Memory B cell (primary cell): Measurements from ENCODE around the gene SPRED2.
A peak's percentile ranks its signal among the peaks of the same experiment; 100 is the strongest.

ENCODE experiments used
- ATAC-seq: fragments of 150-1000 bp; cut with Tn5 transposase; 2 replicates; pipeline ENCODE4 v1.10.0; 2021; ENCODE audit warnings: low read depth, mild to moderate bottlenecking, moderate library complexity
- DNase-seq, 2 donors: peaks; one replicate each; pipeline ENCODE4 v3.0.0; 2022; ENCODE audit warnings: low spot score in 2 of 2
- H3K27ac Mint-ChIP-seq: one replicate; pipeline ENCODE4 v1.8.0; 2022; ENCODE audit warnings: mild to moderate bottlenecking, moderate library complexity, mixed read lengths
- H3K27me3 Mint-ChIP-seq: one replicate; pipeline ENCODE4 v1.8.0; 2022; ENCODE audit warnings: mixed read lengths
- H3K36me3 Mint-ChIP-seq: one replicate; pipeline ENCODE4 v1.8.0; 2022; ENCODE audit warnings: mild to moderate bottlenecking, mixed read lengths
- H3K4me1 Mint-ChIP-seq: one replicate; pipeline ENCODE4 v1.8.0; 2022; ENCODE audit warnings: mixed read lengths
- H3K4me3 Mint-ChIP-seq: one replicate; pipeline ENCODE4 v1.8.0; 2022; ENCODE audit warnings: mild to moderate bottlenecking, moderate library complexity, mixed read lengths
- H3K9me3 Mint-ChIP-seq: one replicate; pipeline ENCODE4 v1.8.0; 2022; ENCODE audit warnings: mixed read lengths

The SPRED2 gene

GRCh38 chr2:65393046-65393445, 39.4 kb downstream of the SPRED2 start:
- Mint-ChIP-seq H3K27ac (no peak overlapping the region), H3K9me3 (no peaks in the 10 kb centered on the region), H3K4me3 (no peak overlapping the region), H3K4me1 (peaks cover 24% of the 10 kb centered on the region), H3K36me3 (no peaks in the 10 kb centered on the region), H3K27me3 (peaks cover 20% of the 10 kb centered on the region)
- ATAC-seq: no peak
- no peak for DNase-seq

GRCh38 chr2:65392609-65393008, 39.8 kb downstream of the SPRED2 start:
- ATAC-seq: no peak
- no peak overlapping the region for H3K27ac Mint-ChIP-seq
- H3K9me3 Mint-ChIP-seq: no peaks in the 10 kb centered on the region
- peaks cover 24% of the 10 kb centered on the region for H3K4me1 Mint-ChIP-seq
- no peak for DNase-seq
- peaks cover 20% of the 10 kb centered on the region for H3K27me3 Mint-ChIP-seq
- H3K4me3 Mint-ChIP-seq: no peak overlapping the region
- H3K36me3 Mint-ChIP-seq: no peaks in the 10 kb centered on the region

DNA sequence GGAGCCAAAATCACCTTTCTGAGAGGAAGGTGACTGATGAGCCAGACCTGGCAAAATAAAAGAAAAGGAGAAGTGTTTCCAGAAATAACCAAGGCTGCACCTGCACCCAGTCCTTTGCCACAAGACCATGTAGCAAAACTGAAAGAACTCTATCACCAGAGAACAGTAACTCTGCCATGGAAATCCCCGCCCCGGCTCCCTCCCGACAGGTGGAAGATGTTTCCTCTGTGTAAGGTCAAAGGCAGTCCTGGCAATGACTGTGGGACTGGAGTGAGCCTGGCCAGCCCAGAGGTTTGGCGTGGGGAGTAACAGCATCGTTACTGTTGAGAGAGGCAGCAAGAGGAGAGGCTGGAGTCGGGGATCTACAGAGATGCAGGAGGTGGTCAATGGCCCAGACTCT, 42.3 kb downstream of the SPRED2 start:
- peak; percentile 42 to 55 for DNase-seq
- peak overlapping the region; percentile 71 for H3K4me3 Mint-ChIP-seq
- ATAC-seq: peak; percentile 96
- H3K4me1 Mint-ChIP-seq: peaks cover 22% of the 10 kb centered on the region
- H3K9me3 Mint-ChIP-seq: peaks cover 3% of the 10 kb centered on the region
- H3K36me3 Mint-ChIP-seq: peaks cover 2% of the 10 kb centered on the region
- peak overlapping the region; percentile 15 for H3K27ac Mint-ChIP-seq
- peaks cover 18% of the 10 kb centered on the region for H3K27me3 Mint-ChIP-seq

- H3K9me3 Mint-ChIP-seq: peaks cover 3% of the 10 kb centered on the region
- H3K36me3 Mint-ChIP-seq: peaks cover 2% of the 10 kb centered on the region
- H3K4me3 Mint-ChIP-seq: no peak overlapping the region
- peaks cover 23% of the 10 kb centered on the region for H3K4me1 Mint-ChIP-seq
- H3K27me3 Mint-ChIP-seq: peaks cover 16% of the 10 kb centered on the region
- DNase-seq (no peak), ATAC-seq (no peak)
- no peak overlapping the region for H3K27ac Mint-ChIP-seq
These were observed 42.9 kb downstream of the SPRED2 start for GRCh38 chr2:65389476-65389875.

DNA sequence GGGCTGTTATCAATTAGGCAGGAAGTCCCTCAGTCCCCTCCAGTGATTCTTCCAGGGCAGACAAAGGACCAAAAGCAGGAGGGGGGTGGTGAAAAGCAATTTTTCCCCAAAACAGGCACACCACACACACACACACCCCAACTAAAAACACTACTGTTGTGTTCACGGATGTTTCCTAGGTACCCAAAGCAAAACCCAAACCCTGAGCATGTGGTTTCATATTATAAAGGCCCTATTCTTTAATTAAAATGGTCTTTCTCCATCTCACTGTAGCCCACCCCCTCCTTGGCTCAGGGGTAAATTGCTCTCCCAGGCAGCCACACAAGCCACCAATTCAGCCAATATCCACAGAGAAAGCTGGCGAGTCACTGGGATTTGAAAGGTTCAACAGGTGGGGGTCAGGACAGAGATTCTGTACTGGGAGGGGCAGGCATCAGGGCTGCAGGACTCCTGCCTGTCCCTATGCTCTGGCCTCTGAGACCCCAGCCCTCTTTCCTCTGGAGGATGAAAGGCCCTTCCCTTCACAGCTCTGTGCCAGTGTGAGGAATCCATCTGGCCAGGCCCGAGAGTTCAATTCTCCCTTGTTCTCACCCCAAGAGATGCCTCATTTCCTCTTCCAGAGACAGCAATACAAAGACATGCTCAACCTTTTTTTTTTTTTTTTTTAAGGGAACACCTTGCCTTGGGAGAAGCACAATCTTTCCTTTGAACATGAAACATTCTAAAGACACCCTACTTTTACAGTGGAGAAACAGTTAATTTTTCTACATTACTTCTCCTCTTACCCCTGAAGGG, 43.6 kb downstream of the SPRED2 start:
- ATAC-seq (no peak), DNase-seq (no peak)
- H3K9me3 Mint-ChIP-seq: peaks cover 3% of the 10 kb centered on the region
- H3K4me1 Mint-ChIP-seq: peaks cover 20% of the 10 kb centered on the region
- H3K36me3 Mint-ChIP-seq: peaks cover 2% of the 10 kb centered on the region
- no peak overlapping the region for H3K4me3 Mint-ChIP-seq
- no peak overlapping the region for H3K27ac Mint-ChIP-seq
- peaks cover 17% of the 10 kb centered on the region for H3K27me3 Mint-ChIP-seq

DNA sequence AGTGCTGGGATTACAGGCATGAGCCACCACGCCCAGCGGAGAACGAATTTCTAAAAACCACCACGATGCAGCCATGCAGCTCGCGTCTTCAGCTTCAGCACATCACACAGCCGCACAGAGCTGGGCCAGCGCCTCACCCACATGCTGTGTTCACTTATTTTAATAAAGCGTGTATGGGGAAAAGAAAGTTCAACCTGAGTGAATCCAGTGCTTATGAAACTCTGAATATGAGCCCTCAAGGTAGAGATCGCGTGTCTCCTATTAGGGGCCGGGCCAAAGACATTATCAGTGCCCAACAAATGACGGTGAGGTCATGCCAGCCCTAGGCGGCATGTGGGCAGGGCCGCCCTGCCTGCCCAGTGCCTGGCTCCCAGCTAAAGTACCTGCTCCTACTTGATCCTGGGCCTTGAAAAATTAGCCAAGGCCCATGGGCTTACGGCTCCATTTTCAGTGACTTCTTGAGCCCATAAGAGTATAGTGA, 44.3 kb downstream of the SPRED2 start:
- no peak overlapping the region for H3K4me3 Mint-ChIP-seq
- H3K4me1 Mint-ChIP-seq: peaks cover 24% of the 10 kb centered on the region
- peaks cover 17% of the 10 kb centered on the region for H3K27me3 Mint-ChIP-seq
- H3K36me3 Mint-ChIP-seq: peaks cover 2% of the 10 kb centered on the region
- DNase-seq (no peak), ATAC-seq (no peak)
- no peak overlapping the region for H3K27ac Mint-ChIP-seq
- peaks cover 3% of the 10 kb centered on the region for H3K9me3 Mint-ChIP-seq

DNA sequence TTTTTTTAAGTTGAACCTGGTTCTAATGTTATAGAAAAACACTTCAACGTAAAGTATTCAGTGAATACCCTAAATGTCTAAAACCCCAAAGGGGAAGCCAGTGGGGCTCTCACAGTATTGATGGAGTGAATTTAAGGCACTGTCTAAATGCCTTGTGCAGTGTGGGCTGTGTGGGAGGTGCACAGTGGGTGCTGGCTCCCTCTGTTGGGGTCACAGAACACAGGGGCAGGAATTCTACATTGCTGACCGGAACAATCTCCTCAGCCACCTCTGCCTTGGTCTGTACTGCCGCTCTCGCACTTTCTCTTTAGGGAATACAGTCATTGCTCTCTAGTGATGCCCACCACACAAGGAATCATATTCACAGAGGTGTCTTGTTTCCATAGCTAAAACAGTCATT, 45.4 kb downstream of the SPRED2 start:
- no peak overlapping the region for H3K27ac Mint-ChIP-seq

GRCh38 chr2:65386344-65386743, 46.1 kb downstream of the SPRED2 start:
- H3K9me3 Mint-ChIP-seq: peaks cover 3% of the 10 kb centered on the region
- peaks cover 35% of the 10 kb centered on the region for H3K4me1 Mint-ChIP-seq

More for the DNA sequence above, 45.4 kb downstream of the SPRED2 start:
- peaks cover 17% of the 10 kb centered on the region for H3K27me3 Mint-ChIP-seq
- H3K9me3 Mint-ChIP-seq: peaks cover 3% of the 10 kb centered on the region
- H3K4me1 Mint-ChIP-seq: peaks cover 33% of the 10 kb centered on the region
- no peak for DNase-seq
- ATAC-seq: no peak
- H3K36me3 Mint-ChIP-seq: peaks cover 2% of the 10 kb centered on the region
- no peak overlapping the region for H3K4me3 Mint-ChIP-seq

DNA sequence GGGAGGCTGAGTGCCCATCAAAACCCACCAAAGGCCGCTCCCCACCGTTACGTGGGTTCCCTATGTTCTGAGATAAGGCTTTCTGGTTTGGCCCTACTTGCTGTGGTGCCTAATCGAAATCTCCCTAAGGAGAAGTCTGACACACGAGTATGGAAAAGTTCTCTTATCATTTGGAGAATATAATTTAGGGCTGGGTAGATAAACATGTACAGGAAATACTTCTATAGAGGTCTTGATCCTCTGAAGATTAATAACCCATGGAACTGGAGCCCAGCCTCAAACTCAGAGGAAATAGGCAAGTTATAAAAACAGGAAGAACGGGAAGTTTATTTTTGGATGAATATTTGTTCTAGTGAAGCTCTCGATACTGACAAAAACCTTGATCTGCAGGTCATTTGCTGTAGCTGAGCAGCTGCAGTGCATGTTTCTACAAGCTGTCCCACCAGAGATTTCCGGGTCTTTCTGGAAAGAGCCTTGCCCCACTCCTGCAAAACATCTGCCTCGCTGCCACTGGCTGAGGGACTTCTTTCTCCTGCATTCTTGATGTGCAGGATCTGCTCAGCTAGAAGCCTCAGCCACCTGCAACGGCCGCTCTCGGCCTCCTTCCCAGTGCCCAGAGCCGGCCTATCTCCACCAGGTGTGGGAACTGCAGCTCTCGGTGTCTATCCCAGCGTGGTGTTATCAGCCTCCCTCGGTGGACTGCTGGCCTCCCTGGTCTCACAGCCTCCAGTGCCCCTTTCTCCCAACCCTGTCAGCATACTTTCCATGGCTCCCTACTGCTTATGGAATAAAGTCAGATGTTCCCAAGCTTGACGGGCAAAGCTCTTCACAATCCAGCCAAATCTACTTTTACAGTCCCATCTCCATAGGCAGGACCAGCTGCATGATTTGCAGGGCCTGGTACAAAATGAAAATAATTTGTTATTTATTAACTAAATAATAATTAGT, 48.6 kb downstream of the SPRED2 start:
- Mint-ChIP-seq H3K4me1 (peaks cover 30% of the 10 kb centered on the region), H3K27me3 (peaks cover 27% of the 10 kb centered on the region), H3K9me3 (peaks cover 3% of the 10 kb centered on the region), H3K27ac (no peak overlapping the region), H3K4me3 (no peak overlapping the region), H3K36me3 (peaks cover 2% of the 10 kb centered on the region)
- DNase-seq: no peak
- no peak for ATAC-seq

More at GRCh38 chr2:65386344-65386743, 46.1 kb downstream of the SPRED2 start:
- H3K27me3 Mint-ChIP-seq: peaks cover 17% of the 10 kb centered on the region
- no peak overlapping the region for H3K4me3 Mint-ChIP-seq
- peaks cover 2% of the 10 kb centered on the region for H3K36me3 Mint-ChIP-seq
- DNase-seq: no peak
- ATAC-seq: no peak
- H3K27ac Mint-ChIP-seq: no peak overlapping the region

DNA sequence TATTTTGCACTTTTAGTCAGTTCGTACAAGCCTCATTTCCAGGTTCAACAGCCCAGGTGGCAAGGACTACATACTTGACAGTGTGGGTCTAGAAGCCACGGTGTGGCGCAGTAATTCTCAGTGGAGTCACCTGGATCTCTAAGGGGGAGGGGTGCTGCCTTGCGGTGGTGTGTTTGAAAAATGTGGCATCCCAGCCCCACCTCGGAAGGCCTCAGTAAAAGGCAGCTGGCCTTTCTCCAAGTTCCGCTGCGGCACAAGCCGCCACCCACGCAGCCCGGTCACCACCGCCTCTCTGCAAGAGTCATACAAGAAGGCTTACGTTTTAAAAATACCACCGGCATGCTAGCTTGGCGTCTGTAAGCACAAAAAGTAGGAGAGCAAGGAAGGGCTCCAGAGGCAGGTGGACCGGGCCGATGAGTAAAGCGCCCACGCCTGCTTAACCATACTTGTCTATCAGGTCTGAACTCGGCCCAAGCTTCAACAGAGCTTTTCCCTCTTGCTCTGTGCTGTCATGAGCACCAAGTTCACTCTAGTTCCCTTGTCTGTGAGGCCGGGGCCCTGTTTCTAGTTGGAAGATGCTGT, 49.5 kb downstream of the SPRED2 start:
- peak overlapping the region; percentile 74 for H3K4me3 Mint-ChIP-seq
- peak overlapping the region; percentile 50 for H3K27ac Mint-ChIP-seq
- peaks cover 31% of the 10 kb centered on the region for H3K27me3 Mint-ChIP-seq
- peak; percentile 66 for ATAC-seq
- peaks cover 2% of the 10 kb centered on the region for H3K36me3 Mint-ChIP-seq
- peaks cover 28% of the 10 kb centered on the region for H3K4me1 Mint-ChIP-seq
- peak in 1 of 2 donors; percentile 16 for DNase-seq
- peaks cover 3% of the 10 kb centered on the region for H3K9me3 Mint-ChIP-seq

DNA sequence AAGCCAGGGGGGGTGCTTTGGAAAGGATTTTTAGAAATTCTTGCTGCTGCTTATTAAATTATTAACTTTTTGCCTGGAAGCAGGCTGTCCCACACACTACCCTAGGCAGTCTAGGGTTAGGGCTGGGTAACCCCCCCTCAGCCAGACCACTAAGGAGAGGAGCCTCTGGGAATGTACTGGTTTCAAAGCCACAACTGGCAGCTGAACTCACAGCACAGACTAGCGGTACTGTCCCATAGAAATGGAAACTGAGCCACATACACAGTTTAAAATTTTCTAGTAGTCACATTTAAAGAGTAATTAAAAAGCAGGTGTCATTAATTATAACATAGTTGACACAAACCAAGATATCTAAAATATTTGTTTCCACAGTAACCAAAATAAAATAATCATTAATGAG, 50.1 kb downstream of the SPRED2 start:
- peaks cover 3% of the 10 kb centered on the region for H3K9me3 Mint-ChIP-seq
- peaks cover 2% of the 10 kb centered on the region for H3K36me3 Mint-ChIP-seq
- H3K27me3 Mint-ChIP-seq: peaks cover 33% of the 10 kb centered on the region
- H3K4me3 Mint-ChIP-seq: no peak overlapping the region
- ATAC-seq: no peak
- peaks cover 28% of the 10 kb centered on the region for H3K4me1 Mint-ChIP-seq
- no peak for DNase-seq
- H3K27ac Mint-ChIP-seq: no peak overlapping the region

DNA sequence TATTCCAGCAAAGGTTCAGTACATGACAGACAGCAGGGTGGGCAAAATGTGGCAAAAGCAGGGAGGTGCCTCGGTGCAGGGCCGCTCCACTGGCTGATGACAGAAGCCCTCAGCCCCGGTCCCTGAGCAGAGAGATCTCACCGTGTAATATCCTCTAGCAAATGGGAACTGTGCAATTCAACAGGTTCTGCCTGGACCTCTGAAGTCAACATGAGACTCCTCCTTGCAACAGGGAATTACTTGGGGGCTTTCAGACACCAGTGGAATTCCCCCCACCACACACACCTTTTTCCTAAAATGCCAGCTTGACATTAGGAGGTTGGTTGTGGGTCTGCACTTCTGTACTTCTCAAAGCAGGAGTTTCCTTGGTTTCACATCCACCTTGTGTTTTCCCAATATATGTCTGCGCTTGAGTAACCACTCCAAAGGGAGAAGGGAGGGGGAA, 50.8 kb downstream of the SPRED2 start:
- Mint-ChIP-seq H3K27ac (no peak overlapping the region), H3K9me3 (peaks cover 3% of the 10 kb centered on the region)

DNA sequence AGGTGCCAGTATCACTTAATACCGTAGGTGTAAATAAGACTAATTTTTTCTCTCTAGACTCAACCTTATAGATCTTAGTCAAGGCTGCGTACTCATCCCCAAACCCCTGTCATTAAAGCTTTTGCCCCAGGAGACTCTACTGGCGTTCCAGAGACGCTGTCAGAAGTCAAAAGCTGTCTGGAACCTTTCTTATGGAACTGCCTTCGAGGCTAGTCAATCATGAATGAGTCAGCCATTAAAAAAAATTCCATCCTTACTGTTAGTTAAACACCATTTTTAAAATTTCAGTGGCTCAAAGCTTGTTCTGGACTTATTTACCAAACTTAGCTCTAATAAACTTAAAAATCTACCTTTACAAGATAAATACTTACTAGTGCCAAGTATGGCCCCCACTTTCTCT, 52.1 kb downstream of the SPRED2 start:
- no peak overlapping the region for H3K27ac Mint-ChIP-seq

More for the DNA sequence above, 50.8 kb downstream of the SPRED2 start:
- DNase-seq: no peak
- ATAC-seq: no peak
- H3K4me3 Mint-ChIP-seq: no peak overlapping the region
- peaks cover 2% of the 10 kb centered on the region for H3K36me3 Mint-ChIP-seq
- peaks cover 29% of the 10 kb centered on the region for H3K27me3 Mint-ChIP-seq
- peaks cover 28% of the 10 kb centered on the region for H3K4me1 Mint-ChIP-seq

More for the DNA sequence above, 52.1 kb downstream of the SPRED2 start:
- H3K9me3 Mint-ChIP-seq: peaks cover 1% of the 10 kb centered on the region
- DNase-seq (no peak), ATAC-seq (no peak)
- H3K27me3 Mint-ChIP-seq: peaks cover 27% of the 10 kb centered on the region
- peaks cover 24% of the 10 kb centered on the region for H3K4me1 Mint-ChIP-seq
- no peak overlapping the region for H3K4me3 Mint-ChIP-seq
- peaks cover under 1% of the 10 kb centered on the region for H3K36me3 Mint-ChIP-seq
